Measurements from ENCODE around the gene PPFIBP2.

DNA sequence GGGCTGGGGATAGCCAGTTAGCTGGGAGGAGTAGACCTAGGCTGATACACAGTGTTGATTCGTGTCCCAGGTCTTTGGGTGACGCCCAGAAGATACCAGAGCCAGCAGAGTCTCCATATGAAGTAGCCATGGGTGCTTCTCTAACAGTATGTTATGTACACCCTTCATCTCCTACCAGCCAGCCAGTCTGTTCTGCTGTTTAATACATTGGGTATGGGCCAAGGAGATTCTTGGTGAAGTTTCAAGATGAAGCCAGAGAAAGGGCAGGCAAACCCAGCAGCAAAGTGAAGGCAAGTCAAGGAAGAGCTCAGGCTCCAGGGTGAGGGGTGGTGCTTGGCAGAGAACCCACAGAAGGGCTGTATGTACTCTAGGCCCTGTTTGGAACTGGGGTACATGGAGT is 56.4 kb downstream of the PPFIBP2 start:
- TF ChIP-seq, protein P1, sequence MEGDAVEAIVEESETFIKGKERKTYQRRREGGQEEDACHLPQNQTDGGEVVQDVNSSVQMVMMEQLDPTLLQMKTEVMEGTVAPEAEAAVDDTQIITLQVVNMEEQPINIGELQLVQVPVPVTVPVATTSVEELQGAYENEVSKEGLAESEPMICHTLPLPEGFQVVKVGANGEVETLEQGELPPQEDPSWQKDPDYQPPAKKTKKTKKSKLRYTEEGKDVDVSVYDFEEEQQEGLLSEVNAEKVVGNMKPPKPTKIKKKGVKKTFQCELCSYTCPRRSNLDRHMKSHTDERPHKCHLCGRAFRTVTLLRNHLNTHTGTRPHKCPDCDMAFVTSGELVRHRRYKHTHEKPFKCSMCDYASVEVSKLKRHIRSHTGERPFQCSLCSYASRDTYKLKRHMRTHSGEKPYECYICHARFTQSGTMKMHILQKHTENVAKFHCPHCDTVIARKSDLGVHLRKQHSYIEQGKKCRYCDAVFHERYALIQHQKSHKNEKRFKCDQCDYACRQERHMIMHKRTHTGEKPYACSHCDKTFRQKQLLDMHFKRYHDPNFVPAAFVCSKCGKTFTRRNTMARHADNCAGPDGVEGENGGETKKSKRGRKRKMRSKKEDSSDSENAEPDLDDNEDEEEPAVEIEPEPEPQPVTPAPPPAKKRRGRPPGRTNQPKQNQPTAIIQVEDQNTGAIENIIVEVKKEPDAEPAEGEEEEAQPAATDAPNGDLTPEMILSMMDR (IDR thresholded peaks at IDR 0.05) = no peak
- no peak for TF ChIP-seq POLR2A (IDR thresholded peaks at IDR 0.05)

All from esophagus squamous epithelium (tissue), 4 donors.